HG03558 (cell line): Measurements from ENCODE around the gene PDE1C.

Source experiments
- ATAC-seq: cut with Tn5 transposase; IDR thresholded peaks from one replicate; pipeline ENCODE4 v1.9.1; 2021; ENCODE audit warnings: moderate number of reproducible peaks; ENCODE audit not compliant: unreplicated experiment; ENCODE audit errors: extremely low read depth

Gene PDE1C

DNA sequence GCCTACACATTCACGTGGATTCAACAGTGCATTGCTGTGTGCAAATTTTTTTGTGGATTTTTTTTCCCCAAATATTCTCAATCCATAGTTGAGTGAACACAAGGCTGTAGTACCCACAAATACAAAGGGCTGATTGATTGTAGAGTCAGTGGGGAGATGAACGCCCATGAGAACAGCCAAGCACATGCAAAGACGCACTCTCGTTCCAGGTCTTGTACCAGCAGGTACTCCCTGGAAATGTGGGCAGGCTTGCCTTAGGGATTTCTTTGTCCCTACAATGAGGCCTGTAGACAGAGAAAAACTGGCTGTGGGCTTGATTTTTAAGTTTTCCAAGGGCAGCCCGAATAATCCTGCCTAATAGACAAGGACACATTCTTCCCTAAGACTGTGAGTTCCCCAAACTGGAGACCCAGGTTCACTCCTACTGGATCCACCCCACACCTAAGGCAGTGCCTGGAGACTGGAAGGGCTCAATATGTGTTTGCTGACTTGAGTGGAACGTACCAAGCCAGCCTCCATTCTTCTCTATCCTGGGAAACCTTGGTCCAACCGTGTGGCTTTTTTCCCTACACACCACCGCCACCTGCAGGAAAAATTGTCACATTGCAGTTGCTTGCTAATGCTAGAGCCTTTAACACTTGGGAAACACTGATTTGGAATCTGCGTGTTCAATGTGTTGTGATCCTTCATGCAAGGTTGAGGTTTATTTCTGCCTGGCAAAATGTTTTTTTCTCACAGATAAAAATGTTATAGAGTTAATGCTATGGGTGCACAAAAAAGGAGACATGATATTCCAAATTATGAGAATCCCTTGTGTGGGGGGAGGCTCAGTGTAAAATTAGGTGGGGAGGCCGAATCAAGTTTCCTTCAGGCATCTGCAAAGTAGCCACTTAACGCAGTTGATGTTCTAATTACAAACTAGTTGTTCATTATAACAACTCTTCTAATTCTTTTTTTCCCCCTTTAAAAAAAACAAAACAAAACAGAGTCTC is 333.9 kb downstream of the PDE1C start:
- ATAC-seq: no peak

GRCh38 chr7:31734456-31734855 is 335.8 kb downstream of the PDE1C start:
- no peak for ATAC-seq

DNA sequence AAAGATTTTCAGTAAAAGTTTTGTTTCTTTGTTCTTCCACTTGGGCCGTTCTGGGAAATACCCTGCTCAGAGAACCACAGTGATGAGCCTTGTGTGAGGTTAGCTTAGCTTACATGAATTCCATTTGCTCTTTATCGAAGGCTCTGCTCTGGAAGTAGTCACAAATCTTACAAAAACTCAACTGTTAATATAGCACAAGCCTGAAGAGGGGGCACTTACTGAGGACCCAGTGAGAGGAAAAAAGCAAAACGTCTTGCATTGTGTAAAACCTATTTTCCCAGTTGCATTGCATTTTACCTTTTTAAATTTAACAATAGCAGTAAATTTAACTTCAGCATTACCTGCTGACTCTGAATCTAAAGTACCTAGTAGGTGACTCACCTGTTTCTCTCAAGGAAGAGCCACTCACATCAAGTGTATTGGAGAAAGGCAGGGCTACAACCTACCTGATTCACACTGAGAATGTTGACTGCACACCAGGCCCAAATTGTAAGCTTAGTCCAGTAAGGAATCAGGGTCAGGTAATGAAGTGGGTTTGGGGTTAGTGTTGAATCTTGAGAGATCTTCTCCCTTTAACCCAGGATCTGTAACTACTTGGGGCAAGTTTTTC is 340.9 kb downstream of the PDE1C start:
- ATAC-seq: no peak

DNA sequence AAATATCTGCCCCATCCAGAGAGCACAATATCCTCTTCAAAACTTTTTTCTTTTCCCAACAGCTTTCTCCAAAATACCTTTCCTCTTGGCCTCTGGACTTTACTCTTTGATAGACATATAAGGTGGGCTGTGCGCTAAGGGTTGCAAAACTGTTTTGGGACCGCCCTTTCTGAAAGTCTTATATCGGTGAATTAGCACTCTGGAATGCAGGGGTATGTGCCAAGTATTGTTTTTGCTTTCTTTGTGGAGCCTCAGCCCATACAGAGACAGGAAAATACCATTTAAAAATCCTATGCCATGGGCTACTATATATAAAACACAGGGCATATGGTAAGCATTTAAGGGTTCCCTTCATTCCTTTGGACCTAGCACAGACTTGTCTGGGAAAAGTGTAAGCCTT is 345.5 kb downstream of the PDE1C start:
- ATAC-seq: no peak

DNA sequence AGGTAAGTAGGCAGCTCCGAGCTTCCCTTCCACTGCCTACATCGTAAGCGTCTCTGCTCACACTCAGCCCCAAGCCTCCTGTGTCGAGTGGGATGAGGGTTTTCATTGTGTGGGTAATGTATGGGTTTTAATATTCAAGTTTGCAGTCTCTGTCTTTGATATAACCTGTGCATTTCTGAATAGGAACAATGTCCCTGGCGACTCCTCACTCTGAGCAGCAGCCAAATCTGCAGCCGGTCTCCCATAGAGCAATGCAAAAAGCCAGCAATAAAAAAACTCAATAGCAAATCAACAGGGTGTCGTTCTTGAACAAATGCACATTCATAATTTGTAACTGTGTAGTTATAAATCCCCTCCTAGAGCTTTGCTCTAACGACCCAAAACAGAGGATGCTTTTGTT is 349.8 kb downstream of the PDE1C start:
- no peak for ATAC-seq

GRCh38 chr7:31716355-31716754 is 353.9 kb downstream of the PDE1C start:
- ATAC-seq: no peak

DNA sequence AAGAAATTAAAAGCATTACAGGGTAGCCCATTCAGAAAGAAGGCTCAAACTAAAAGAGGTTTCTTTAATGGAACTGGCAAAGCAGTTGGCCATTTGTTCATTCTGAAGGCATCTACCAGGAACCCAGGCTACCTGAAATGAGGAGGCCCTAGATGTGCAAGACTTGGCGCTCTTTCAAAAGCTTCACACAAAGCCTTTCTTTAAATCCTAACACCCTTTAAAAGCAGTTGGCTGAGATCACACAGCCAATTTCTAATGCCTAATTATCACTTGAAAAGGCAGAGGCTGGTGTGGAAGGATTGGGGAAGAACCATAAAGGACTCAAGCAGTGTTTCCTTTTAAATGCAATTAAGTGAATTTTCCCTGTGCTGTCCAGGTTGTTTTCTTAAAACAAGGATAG is 360.0 kb downstream of the PDE1C start:
- no peak for ATAC-seq

DNA sequence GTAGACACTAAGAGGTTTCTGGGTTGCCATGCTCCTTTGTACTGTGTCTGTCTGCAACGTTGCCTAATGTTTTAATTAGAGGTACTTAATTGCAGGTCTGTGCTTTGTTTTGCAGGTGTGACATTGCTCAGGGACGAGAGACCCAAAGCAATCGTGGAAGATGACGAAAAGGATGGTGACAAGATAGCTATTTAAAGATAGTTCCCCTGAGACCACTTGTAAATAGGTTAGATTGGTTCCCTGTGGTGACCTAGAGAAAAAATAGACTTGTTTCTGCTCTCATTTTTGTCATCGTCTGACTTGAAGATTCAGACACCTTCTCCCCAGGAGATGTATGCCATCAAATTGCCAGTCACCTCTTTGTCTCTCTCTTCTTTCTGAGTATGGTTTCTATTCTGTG is 363.1 kb downstream of the PDE1C start:
- ATAC-seq: no peak

DNA sequence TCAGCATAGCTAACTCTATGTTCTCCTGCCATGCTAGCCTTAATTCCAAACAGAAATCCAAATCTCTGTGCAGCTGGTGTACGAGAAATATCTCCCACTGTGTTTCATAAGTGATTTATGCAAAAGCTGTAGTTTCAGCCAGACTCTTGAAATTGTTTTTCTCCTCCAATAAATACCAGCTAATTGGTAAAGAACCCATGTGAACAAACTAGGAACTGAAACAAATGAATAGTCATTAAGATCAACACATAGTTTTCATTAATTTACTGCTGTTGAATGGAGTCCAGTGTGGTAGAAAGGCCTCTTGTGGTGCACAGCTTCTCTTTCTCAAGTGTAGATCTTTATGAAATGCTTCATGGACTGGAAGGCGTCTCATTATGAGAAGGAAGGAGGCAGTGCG is 364.8 kb downstream of the PDE1C start:
- ATAC-seq: no peak

- no peak for ATAC-seq
Measured at GRCh38 chr7:31702354-31702753, 367.9 kb downstream of the PDE1C start.
